Measurements from ENCODE around the gene CPM.

CPM gene

GRCh38 chr12:68899251-68899771 is 33.7 kb downstream of the CPM start:
- DNase-seq (ENCODE audit: low read depth): peak; percentile 93
- no peak overlapping the region for H3K4me3 ChIP-seq (ENCODE audit: low read depth, low read length)
- TF ChIP-seq CTCF (conservative IDR thresholded peaks at IDR 0.05; ENCODE audit: low read depth, low read length): peak; percentile 84

GRCh38 chr12:68896881-68897540 is 36.0 kb downstream of the CPM start:
- H3K4me3 ChIP-seq (ENCODE audit: low read depth, low read length): no peak overlapping the region
- no peak for TF ChIP-seq CTCF (conservative IDR thresholded peaks at IDR 0.05; ENCODE audit: low read depth, low read length)

GRCh38 chr12:68894276-68894855 is 38.6 kb downstream of the CPM start:
- no peak for DNase-seq (ENCODE audit: low read depth)
- H3K4me3 ChIP-seq (ENCODE audit: low read depth, low read length): no peak overlapping the region
- TF ChIP-seq CTCF (conservative IDR thresholded peaks at IDR 0.05; ENCODE audit: low read depth, low read length): no peak

More at GRCh38 chr12:68896881-68897540, 36.0 kb downstream of the CPM start:
- DNase-seq (ENCODE audit: low read depth): peak; percentile 55

GRCh38 chr12:68893741-68894140 is 39.2 kb downstream of the CPM start:
- no peak for TF ChIP-seq CTCF (conservative IDR thresholded peaks at IDR 0.05; ENCODE audit: low read depth, low read length)

GRCh38 chr12:68893201-68893600 is 39.8 kb downstream of the CPM start:
- no peak overlapping the region for H3K4me3 ChIP-seq (ENCODE audit: low read depth, low read length)
- no peak for TF ChIP-seq CTCF (conservative IDR thresholded peaks at IDR 0.05; ENCODE audit: low read depth, low read length)
- no peak for DNase-seq (ENCODE audit: low read depth)

More at GRCh38 chr12:68893741-68894140, 39.2 kb downstream of the CPM start:
- no peak overlapping the region for H3K4me3 ChIP-seq (ENCODE audit: low read depth, low read length)
- no peak for DNase-seq (ENCODE audit: low read depth)

- TF ChIP-seq CTCF (conservative IDR thresholded peaks at IDR 0.05; ENCODE audit: low read depth, low read length): no peak
- DNase-seq (ENCODE audit: low read depth): no peak
- no peak overlapping the region for H3K4me3 ChIP-seq (ENCODE audit: low read depth, low read length)
Observed at GRCh38 chr12:68891141-68891540, 41.8 kb downstream of the CPM start.
